OCI-LY1 (cell line): ENCODE measurements around the gene NPFFR1.

Source experiments
- H2AFZ ChIP-seq: fragments of 200-600 bp; sonication (generic), shearing (Covaris generic); 2 replicates; pipeline ENCODE4 v1.6.0; 2014; ENCODE audit warnings: antibody characterized with exemption, mild to moderate bottlenecking, low read length
- H3F3A ChIP-seq: fragments of 200-600 bp; sonication (generic), shearing (Covaris generic); 2 replicates; pipeline ENCODE4 v1.6.0; 2014; ENCODE audit warnings: mild to moderate bottlenecking, antibody characterized with exemption, low read length, moderate library complexity; ENCODE audit not compliant: insufficient read depth
- H3K27ac ChIP-seq: fragments of 200-600 bp; sonication (generic); 2 replicates; pipeline ENCODE4 v1.5.1; 2014; ENCODE audit warnings: low read length, mixed run types, mild to moderate bottlenecking, low read depth; ENCODE audit not compliant: poor library complexity, severe bottlenecking
- H3K27me3 ChIP-seq: fragments of 200-600 bp; sonication (generic); 2 replicates; pipeline ENCODE4 v1.6.0; 2014; ENCODE audit warnings: antibody characterized with exemption, mild to moderate bottlenecking, low read length, moderate library complexity; ENCODE audit not compliant: insufficient read depth
- H3K36me3 ChIP-seq: fragments of 200-600 bp; sonication (generic); 2 replicates; pipeline ENCODE4 v1.6.1; 2014; ENCODE audit warnings: mild to moderate bottlenecking, antibody characterized with exemption, low read length, moderate library complexity, mixed read lengths; ENCODE audit not compliant: insufficient read depth
- H3K4me1 ChIP-seq: fragments of 200-600 bp; sonication (generic); 2 replicates; pipeline ENCODE4 v1.5.1; 2014; ENCODE audit warnings: mild to moderate bottlenecking, low read length, moderate library complexity; ENCODE audit not compliant: insufficient read depth, severe bottlenecking
- H3K4me2 ChIP-seq: fragments of 200-600 bp; sonication (generic), shearing (Covaris generic); 2 replicates; pipeline ENCODE4 v1.6.1; 2014; ENCODE audit warnings: low read length
- H3K4me3 ChIP-seq: fragments of 200-600 bp; sonication (generic); 2 replicates; pipeline ENCODE4 v1.5.1; 2014; ENCODE audit warnings: low read length, low read depth, mild to moderate bottlenecking, mixed read lengths; ENCODE audit not compliant: poor library complexity, severe bottlenecking
- H3K79me2 ChIP-seq: fragments of 200-600 bp; shearing (Covaris generic); 2 replicates; pipeline ENCODE4 v1.6.1; 2016; ENCODE audit warnings: mixed run types, low read length, mixed read lengths; ENCODE audit not compliant: insufficient read depth
- H3K9ac ChIP-seq: fragments of 200-600 bp; sonication (generic), shearing (Covaris generic); 2 replicates; pipeline ENCODE4 v1.6.1; 2014; ENCODE audit warnings: mild to moderate bottlenecking, low read length, mixed read lengths
- H3K9me2 ChIP-seq: fragments of 200-600 bp; sonication (generic), shearing (Covaris generic); 2 replicates; pipeline ENCODE4 v1.6.1; 2014; ENCODE audit warnings: low read depth, mild to moderate bottlenecking, low read length, mixed read lengths
- H3K9me3 ChIP-seq: fragments of 200-600 bp; shearing (Covaris generic); 2 replicates; pipeline ENCODE4 v1.6.1; 2014; ENCODE audit warnings: low read length, mixed read lengths
- H4K20me1 ChIP-seq: fragments of 200-600 bp; sonication (generic), shearing (Covaris generic); 2 replicates; pipeline ENCODE4 v1.6.0; 2016; ENCODE audit warnings: mild to moderate bottlenecking, low read length; ENCODE audit not compliant: insufficient read depth
- CTCF ChIP-seq: fragments of 200-600 bp; sonication (generic), shearing (Covaris generic); IDR thresholded peaks from 2 replicates; pipeline ENCODE4 v1.5.1; 2017; ENCODE audit warnings: mild to moderate bottlenecking, antibody characterized with exemption, low read length, moderate library complexity, mixed read lengths
- EZH2 ChIP-seq: fragments of 200-600 bp; sonication (generic), shearing (Covaris generic); IDR thresholded peaks from 2 replicates; pipeline ENCODE4 v1.8.0; 2017; ENCODE audit warnings: borderline replicate concordance, mixed run types, mild to moderate bottlenecking, antibody characterized with exemption, low read length, moderate library complexity, mixed read lengths

Gene NPFFR1

GRCh38 chr10:70295321-70295720 is 11.5 kb upstream of the NPFFR1 start:
- no peak overlapping the region for H3K4me2 ChIP-seq
- no peaks in the 10 kb centered on the region for H3K36me3 ChIP-seq
- no peaks in the 10 kb centered on the region for H3K9me2 ChIP-seq
- no peak overlapping the region for H3K4me3 ChIP-seq
- H3K4me1 ChIP-seq = no peaks in the 10 kb centered on the region
- H3F3A ChIP-seq = no peaks in the 10 kb centered on the region
- no peaks in the 10 kb centered on the region for H3K9me3 ChIP-seq
- no peak overlapping the region for H3K27ac ChIP-seq
- no peaks in the 10 kb centered on the region for H4K20me1 ChIP-seq
- no peaks in the 10 kb centered on the region for H3K79me2 ChIP-seq
- H2AFZ ChIP-seq = no peak overlapping the region
- TF ChIP-seq CTCF = no peak
- TF ChIP-seq EZH2 = no peak
- 0 out of 2 replicates have a peak, but pooled peaks cover 5% of the 10 kb centered on the region for H3K27me3 ChIP-seq
- H3K9ac ChIP-seq = no peak overlapping the region

GRCh38 chr10:70293169-70293843 is 9.5 kb upstream of the NPFFR1 start:
- H3K4me3 ChIP-seq = no peak overlapping the region
- H2AFZ ChIP-seq = no peak overlapping the region
- no peaks in the 10 kb centered on the region for H3K9me3 ChIP-seq
- H3F3A ChIP-seq = no peaks in the 10 kb centered on the region
- H3K4me1 ChIP-seq = no peaks in the 10 kb centered on the region
- H3K27ac ChIP-seq = no peak overlapping the region
- H4K20me1 ChIP-seq = no peaks in the 10 kb centered on the region
- H3K27me3 ChIP-seq = peaks cover 10% of the 10 kb centered on the region; the same call in 1 of the 2 replicates
- H3K36me3 ChIP-seq = no peaks in the 10 kb centered on the region
- TF ChIP-seq EZH2 (no peak), CTCF (no peak)
- no peaks in the 10 kb centered on the region for H3K79me2 ChIP-seq
- no peak overlapping the region for H3K4me2 ChIP-seq
- no peaks in the 10 kb centered on the region for H3K9me2 ChIP-seq
- no peak overlapping the region for H3K9ac ChIP-seq

GRCh38 chr10:70292004-70292403 is 8.2 kb upstream of the NPFFR1 start:
- Histone ChIP-seq H3K36me3 (no peaks in the 10 kb centered on the region), H3K9ac (no peak overlapping the region), H2AFZ (no peak overlapping the region), H3K4me3 (no peak overlapping the region), H3K27ac (no peak overlapping the region), H3K27me3 (peaks cover 10% of the 10 kb centered on the region; the same call in 1 of the 2 replicates), H3K4me2 (no peak overlapping the region), H3F3A (no peaks in the 10 kb centered on the region), H3K4me1 (no peaks in the 10 kb centered on the region), H3K79me2 (no peaks in the 10 kb centered on the region), H4K20me1 (no peaks in the 10 kb centered on the region), H3K9me3 (no peaks in the 10 kb centered on the region), H3K9me2 (no peaks in the 10 kb centered on the region)
- TF ChIP-seq CTCF (no peak), EZH2 (no peak)
